Measurements from ENCODE around the gene RRM2. TPM values are rescaled to one million over a fixed set of nuclear protein-coding genes. Genes with fewer than 3 reads are reported as not detected.

RRM2 gene
- polyA plus RNA-seq (1.6 to 34.1 TPM (median 25.7 TPM) in 3 replicates), polyA minus RNA-seq (2.0 to 23.6 TPM (median 14.3 TPM) in 3 replicates)
- 1.00 TPM for polyA plus RNA-seq (2011; ENCODE audit: low read depth)
- polyA plus RNA-seq (2011; cell fraction: cytosol; rRNA removed) = 4.8 and 5.0 TPM in 2 replicates
- 2.3 and 2.9 TPM in 2 replicates for polyA plus RNA-seq (2011; cell fraction: nucleus; rRNA removed)
- polyA plus RNA-seq (2012; ENCODE audit: low replicate concordance) = 0.59 and 35.7 TPM in 2 replicates
- polyA minus RNA-seq (2011; cell fraction: cytosol; rRNA and poly(A)+ RNA removed) = 21.5 TPM
- 2.5 and 3.1 TPM in 2 replicates for polyA minus RNA-seq (2011; cell fraction: nucleus; rRNA and poly(A)+ RNA removed)

DNA sequence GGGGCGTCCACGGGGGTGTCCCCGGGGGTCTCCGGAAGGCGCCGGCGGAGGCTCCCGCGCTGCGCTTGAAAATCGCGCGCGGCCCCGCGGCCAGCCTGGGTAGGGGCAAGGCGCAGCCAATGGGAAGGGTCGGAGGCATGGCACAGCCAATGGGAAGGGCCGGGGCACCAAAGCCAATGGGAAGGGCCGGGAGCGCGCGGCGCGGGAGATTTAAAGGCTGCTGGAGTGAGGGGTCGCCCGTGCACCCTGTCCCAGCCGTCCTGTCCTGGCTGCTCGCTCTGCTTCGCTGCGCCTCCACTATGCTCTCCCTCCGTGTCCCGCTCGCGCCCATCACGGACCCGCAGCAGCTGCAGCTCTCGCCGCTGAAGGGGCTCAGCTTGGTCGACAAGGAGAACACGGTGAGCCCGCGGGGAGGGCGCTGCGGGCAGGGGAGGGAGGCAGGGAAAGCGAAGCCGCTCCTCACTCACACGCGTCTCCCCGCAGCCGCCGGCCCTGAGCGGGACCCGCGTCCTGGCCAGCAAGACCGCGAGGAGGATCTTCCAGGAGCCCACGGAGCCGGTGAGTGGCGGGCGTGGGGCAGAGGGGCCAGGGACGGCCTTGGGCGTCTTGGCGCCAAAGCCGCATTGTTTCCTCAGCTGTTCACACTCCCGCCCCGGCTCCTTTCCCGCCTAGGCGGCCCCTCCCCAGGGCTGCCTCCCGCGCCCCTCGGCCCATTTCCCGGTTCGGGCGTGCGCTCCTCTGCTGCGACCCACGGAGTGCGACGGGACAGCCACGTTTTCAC is at the start of gene RRM2:
Gene RRM2, plus strand, starts transcription at position 240 of the 781 bp plus-strand sequence. Its CDS starts 60 bp downstream, at position 300.
- Histone ChIP-seq H3K4me1 (ENCODE audit: control insufficient read depth, extremely low read depth, insufficient read depth, low read length) (peaks cover 38% of the 10 kb centered on the region), H3K9me3 (ENCODE audit: control insufficient read depth, low read depth, low read length) (no peaks in the 10 kb centered on the region), H3K27me3 (ENCODE audit: control insufficient read depth, extremely low read depth, insufficient read depth, low read length) (no peaks in the 10 kb centered on the region), H4K20me1 (ENCODE audit: control insufficient read depth, extremely low read depth, insufficient read depth, low read length) (no peaks in the 10 kb centered on the region), H2AFZ (ENCODE audit: control insufficient read depth, low read length) (peak within 1 kb of the TSS; percentile 72), H3K79me2 (ENCODE audit: control insufficient read depth, insufficient read depth, low read length) (peaks cover 18% of the 10 kb centered on the region), H3K4me2 (ENCODE audit: control insufficient read depth, extremely low read depth, insufficient read depth, low read depth, low read length) (peak within 1 kb of the TSS; percentile 100), H3K36me3 (ENCODE audit: control insufficient read depth in 2 of 2, extremely low read depth in 1 of 2, insufficient read depth in 2 of 2, low read length in 2 of 2) (peaks cover 2 to 16% of the 10 kb centered on the region in 2 experiments), H3K27ac (ENCODE audit: control insufficient read depth, insufficient read depth, low read length) (peak within 1 kb of the TSS; percentile 76), H3K4me3 (ENCODE audit: control insufficient read depth in 2 of 3, extremely low read depth in 1 of 3, insufficient read depth in 2 of 3, low read depth in 1 of 3, low read length in 3 of 3) (peak within 1 kb of the TSS; percentile 58 to 83 (median 74)), H3K9ac (ENCODE audit: control insufficient read depth, extremely low read depth, insufficient read depth, low read length) (peak within 1 kb of the TSS; percentile 83), H3K9me1 (ENCODE audit: control insufficient read depth, extremely low read depth, insufficient read depth, low read length) (no peaks in the 10 kb centered on the region)
- TF ChIP-seq, protein P1, sequence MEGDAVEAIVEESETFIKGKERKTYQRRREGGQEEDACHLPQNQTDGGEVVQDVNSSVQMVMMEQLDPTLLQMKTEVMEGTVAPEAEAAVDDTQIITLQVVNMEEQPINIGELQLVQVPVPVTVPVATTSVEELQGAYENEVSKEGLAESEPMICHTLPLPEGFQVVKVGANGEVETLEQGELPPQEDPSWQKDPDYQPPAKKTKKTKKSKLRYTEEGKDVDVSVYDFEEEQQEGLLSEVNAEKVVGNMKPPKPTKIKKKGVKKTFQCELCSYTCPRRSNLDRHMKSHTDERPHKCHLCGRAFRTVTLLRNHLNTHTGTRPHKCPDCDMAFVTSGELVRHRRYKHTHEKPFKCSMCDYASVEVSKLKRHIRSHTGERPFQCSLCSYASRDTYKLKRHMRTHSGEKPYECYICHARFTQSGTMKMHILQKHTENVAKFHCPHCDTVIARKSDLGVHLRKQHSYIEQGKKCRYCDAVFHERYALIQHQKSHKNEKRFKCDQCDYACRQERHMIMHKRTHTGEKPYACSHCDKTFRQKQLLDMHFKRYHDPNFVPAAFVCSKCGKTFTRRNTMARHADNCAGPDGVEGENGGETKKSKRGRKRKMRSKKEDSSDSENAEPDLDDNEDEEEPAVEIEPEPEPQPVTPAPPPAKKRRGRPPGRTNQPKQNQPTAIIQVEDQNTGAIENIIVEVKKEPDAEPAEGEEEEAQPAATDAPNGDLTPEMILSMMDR (optimal IDR thresholded peaks at IDR 0.05 in 1 of 3, IDR thresholded peaks at IDR 0.05 in 1 of 3, conservative IDR thresholded peaks at IDR 0.05 in 1 of 3; ENCODE audit: extremely low read depth in 1 of 3, insufficient read depth in 2 of 3, low read length in 3 of 3) = no peak
- TF ChIP-seq EZH2 (IDR thresholded peaks at IDR 0.05; ENCODE audit: low read length) = no peak
- dilution Hi-C loops (cut with MboI; ENCODE audit: extremely low pct_ligation_motif_present, low sequenced_read_pairs) = no loop called here
- FAIRE-seq (no peak), DNase-seq (ENCODE audit: low read depth, low spot score) (no peak)

DNA sequence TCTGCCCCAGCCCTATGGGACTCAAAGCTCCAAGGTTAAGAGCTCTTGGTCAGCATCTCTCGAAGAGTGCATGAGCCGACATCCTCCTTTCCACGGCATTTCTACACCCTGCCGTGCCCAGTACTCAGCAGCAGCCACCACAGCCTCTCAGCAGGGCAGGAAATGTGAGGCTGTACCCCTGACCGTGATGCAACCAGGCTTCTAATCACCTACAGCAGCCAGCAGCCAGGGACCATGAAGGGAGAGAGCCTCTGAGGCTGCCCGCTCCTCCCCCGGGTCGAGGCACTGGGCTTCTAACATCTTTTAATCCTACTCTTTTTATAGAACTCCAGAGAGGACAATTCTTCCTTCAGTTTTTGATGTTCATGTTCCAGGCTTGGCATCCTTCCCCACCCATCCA is 48.8 kb upstream of the RRM2 start:
- no peaks in the 10 kb centered on the region for H4K20me1 ChIP-seq (ENCODE audit: control insufficient read depth, extremely low read depth, insufficient read depth, low read length)
- H3K27me3 ChIP-seq (ENCODE audit: control insufficient read depth, extremely low read depth, insufficient read depth, low read length) = peaks cover 36% of the 10 kb centered on the region
- H3K4me3 ChIP-seq (ENCODE audit: control insufficient read depth in 2 of 3, extremely low read depth in 1 of 3, insufficient read depth in 2 of 3, low read depth in 1 of 3, low read length in 3 of 3) = no peak overlapping the region
- no peak overlapping the region for H3K4me2 ChIP-seq (ENCODE audit: control insufficient read depth, extremely low read depth, insufficient read depth, low read depth, low read length)
- H3K9me3 ChIP-seq (ENCODE audit: control insufficient read depth, low read depth, low read length) = no peaks in the 10 kb centered on the region
- dilution Hi-C loops (cut with MboI; ENCODE audit: extremely low pct_ligation_motif_present, low sequenced_read_pairs) = no loop called here
- H3K27ac ChIP-seq (ENCODE audit: control insufficient read depth, insufficient read depth, low read length) = no peak overlapping the region
- H3K9ac ChIP-seq (ENCODE audit: control insufficient read depth, extremely low read depth, insufficient read depth, low read length) = no peak overlapping the region
- H2AFZ ChIP-seq (ENCODE audit: control insufficient read depth, low read length) = no peak overlapping the region
- DNase-seq (ENCODE audit: low read depth, low spot score) (no peak), FAIRE-seq (no peak)
- H3K4me1 ChIP-seq (ENCODE audit: control insufficient read depth, extremely low read depth, insufficient read depth, low read length) = no peaks in the 10 kb centered on the region
- no peaks in the 10 kb centered on the region for H3K36me3 ChIP-seq (ENCODE audit: control insufficient read depth in 2 of 2, extremely low read depth in 1 of 2, insufficient read depth in 2 of 2, low read length in 2 of 2)
- no peaks in the 10 kb centered on the region for H3K9me1 ChIP-seq (ENCODE audit: control insufficient read depth, extremely low read depth, insufficient read depth, low read length)
- no peaks in the 10 kb centered on the region for H3K79me2 ChIP-seq (ENCODE audit: control insufficient read depth, insufficient read depth, low read length)
- TF ChIP-seq, protein P1 (optimal IDR thresholded peaks at IDR 0.05 in 1 of 3, IDR thresholded peaks at IDR 0.05 in 1 of 3, conservative IDR thresholded peaks at IDR 0.05 in 1 of 3; ENCODE audit: extremely low read depth in 1 of 3, insufficient read depth in 2 of 3, low read length in 3 of 3) = no peak
- no peak for TF ChIP-seq EZH2 (IDR thresholded peaks at IDR 0.05; ENCODE audit: low read length)
